Neural cell (in vitro differentiated cells): ENCODE data around the gene ZC3H15.

Source experiments
- EP300 ChIP-seq: fragments of 450-650 bp; conservative IDR thresholded peaks from 2 replicates; pipeline ENCODE4 v1.6.1; 2014; ENCODE audit warnings: antibody characterized with exemption, mild to moderate bottlenecking, moderate library complexity; ENCODE audit not compliant: poor library complexity, severe bottlenecking
- EZH2 ChIP-seq: fragments of 200-600, 300-800 bp; shearing (Covaris generic), sonication (generic); IDR thresholded peaks from 2 replicates; pipeline ENCODE4 v1.6.1; 2014; ENCODE audit warnings: antibody characterized with exemption, low read length, borderline replicate concordance, mild to moderate bottlenecking; ENCODE audit not compliant: insufficient read depth, poor library complexity, severe bottlenecking
- MXI1 ChIP-seq: fragments of 450-650 bp; conservative IDR thresholded peaks from 2 replicates; pipeline ENCODE4 v1.6.1; 2014; ENCODE audit warnings: antibody characterized with exemption, mild to moderate bottlenecking; ENCODE audit not compliant: poor library complexity, severe bottlenecking
- POLR2AphosphoS5 ChIP-seq: IDR thresholded peaks from 2 replicates; pipeline ENCODE4 v1.6.1; 2012
- RAD21 ChIP-seq: fragments of 450-650 bp; conservative IDR thresholded peaks from 2 replicates; pipeline ENCODE4 v1.6.1; 2014; ENCODE audit warnings: antibody characterized with exemption, mild to moderate bottlenecking, moderate library complexity
- TAF1 ChIP-seq: IDR thresholded peaks from 2 replicates; pipeline ENCODE4 v1.6.1; 2012; ENCODE audit warnings: low read depth
- TF ChIP-seq, protein P1 (sequence below): fragments of 450-650 bp; IDR thresholded peaks from 2 replicates; pipeline ENCODE4 v1.5.1; 2014; ENCODE audit warnings: antibody characterized with exemption, mild to moderate bottlenecking, moderate library complexity; ENCODE audit not compliant: poor library complexity, severe bottlenecking
- TF ChIP-seq, protein P2 (sequence below): IDR thresholded peaks from 2 replicates; pipeline ENCODE4 v1.6.1; 2012; ENCODE audit warnings: borderline replicate concordance

DNA sequence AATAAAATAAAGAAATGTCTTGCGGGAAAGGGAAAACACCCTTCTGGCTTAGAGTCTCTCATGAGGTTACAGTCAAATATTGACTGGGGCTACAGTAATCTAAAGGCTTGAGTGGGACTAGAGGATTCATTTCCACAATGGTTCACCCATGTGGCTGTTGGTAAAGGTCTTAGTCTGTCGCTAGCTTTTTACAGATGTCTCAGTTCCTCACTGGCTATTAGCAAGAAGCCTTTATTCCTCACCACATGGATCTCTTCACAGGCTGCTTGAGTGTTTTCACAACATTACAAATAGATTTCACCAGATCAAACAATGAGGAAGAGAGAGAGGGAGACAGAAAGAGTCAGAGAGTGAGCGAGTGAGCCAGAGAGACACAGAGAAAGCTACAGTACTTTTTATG lies 8.3 kb upstream of the ZC3H15 start:
- TF ChIP-seq POLR2AphosphoS5 (no peak), EP300 (no peak), EZH2 (no peak), RAD21 (no peak), TAF1 (no peak), MXI1 (no peak)
- TF ChIP-seq, protein P1, sequence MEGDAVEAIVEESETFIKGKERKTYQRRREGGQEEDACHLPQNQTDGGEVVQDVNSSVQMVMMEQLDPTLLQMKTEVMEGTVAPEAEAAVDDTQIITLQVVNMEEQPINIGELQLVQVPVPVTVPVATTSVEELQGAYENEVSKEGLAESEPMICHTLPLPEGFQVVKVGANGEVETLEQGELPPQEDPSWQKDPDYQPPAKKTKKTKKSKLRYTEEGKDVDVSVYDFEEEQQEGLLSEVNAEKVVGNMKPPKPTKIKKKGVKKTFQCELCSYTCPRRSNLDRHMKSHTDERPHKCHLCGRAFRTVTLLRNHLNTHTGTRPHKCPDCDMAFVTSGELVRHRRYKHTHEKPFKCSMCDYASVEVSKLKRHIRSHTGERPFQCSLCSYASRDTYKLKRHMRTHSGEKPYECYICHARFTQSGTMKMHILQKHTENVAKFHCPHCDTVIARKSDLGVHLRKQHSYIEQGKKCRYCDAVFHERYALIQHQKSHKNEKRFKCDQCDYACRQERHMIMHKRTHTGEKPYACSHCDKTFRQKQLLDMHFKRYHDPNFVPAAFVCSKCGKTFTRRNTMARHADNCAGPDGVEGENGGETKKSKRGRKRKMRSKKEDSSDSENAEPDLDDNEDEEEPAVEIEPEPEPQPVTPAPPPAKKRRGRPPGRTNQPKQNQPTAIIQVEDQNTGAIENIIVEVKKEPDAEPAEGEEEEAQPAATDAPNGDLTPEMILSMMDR: no peak
- TF ChIP-seq, protein P2, sequence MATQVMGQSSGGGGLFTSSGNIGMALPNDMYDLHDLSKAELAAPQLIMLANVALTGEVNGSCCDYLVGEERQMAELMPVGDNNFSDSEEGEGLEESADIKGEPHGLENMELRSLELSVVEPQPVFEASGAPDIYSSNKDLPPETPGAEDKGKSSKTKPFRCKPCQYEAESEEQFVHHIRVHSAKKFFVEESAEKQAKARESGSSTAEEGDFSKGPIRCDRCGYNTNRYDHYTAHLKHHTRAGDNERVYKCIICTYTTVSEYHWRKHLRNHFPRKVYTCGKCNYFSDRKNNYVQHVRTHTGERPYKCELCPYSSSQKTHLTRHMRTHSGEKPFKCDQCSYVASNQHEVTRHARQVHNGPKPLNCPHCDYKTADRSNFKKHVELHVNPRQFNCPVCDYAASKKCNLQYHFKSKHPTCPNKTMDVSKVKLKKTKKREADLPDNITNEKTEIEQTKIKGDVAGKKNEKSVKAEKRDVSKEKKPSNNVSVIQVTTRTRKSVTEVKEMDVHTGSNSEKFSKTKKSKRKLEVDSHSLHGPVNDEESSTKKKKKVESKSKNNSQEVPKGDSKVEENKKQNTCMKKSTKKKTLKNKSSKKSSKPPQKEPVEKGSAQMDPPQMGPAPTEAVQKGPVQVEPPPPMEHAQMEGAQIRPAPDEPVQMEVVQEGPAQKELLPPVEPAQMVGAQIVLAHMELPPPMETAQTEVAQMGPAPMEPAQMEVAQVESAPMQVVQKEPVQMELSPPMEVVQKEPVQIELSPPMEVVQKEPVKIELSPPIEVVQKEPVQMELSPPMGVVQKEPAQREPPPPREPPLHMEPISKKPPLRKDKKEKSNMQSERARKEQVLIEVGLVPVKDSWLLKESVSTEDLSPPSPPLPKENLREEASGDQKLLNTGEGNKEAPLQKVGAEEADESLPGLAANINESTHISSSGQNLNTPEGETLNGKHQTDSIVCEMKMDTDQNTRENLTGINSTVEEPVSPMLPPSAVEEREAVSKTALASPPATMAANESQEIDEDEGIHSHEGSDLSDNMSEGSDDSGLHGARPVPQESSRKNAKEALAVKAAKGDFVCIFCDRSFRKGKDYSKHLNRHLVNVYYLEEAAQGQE: no peak
